AG10803 (cell line): Measurements from ENCODE around the gene KIF26A.

Experiments used
- DNase-seq: peaks from one replicate; pipeline ENCODE4 v3.0.0; 2010; ENCODE audit warnings: low read depth
- H3K4me3 ChIP-seq: 2 replicates; pipeline ENCODE4 v1.5.1; 2011; ENCODE audit warnings: mild to moderate bottlenecking, low read length, control low read depth
- TF ChIP-seq, protein P1 (sequence below): conservative IDR thresholded peaks from 2 replicates; pipeline ENCODE4 v1.5.1; 2011; ENCODE audit warnings: mild to moderate bottlenecking, low read length, control low read depth, inconsistent platforms

Gene KIF26A

DNA sequence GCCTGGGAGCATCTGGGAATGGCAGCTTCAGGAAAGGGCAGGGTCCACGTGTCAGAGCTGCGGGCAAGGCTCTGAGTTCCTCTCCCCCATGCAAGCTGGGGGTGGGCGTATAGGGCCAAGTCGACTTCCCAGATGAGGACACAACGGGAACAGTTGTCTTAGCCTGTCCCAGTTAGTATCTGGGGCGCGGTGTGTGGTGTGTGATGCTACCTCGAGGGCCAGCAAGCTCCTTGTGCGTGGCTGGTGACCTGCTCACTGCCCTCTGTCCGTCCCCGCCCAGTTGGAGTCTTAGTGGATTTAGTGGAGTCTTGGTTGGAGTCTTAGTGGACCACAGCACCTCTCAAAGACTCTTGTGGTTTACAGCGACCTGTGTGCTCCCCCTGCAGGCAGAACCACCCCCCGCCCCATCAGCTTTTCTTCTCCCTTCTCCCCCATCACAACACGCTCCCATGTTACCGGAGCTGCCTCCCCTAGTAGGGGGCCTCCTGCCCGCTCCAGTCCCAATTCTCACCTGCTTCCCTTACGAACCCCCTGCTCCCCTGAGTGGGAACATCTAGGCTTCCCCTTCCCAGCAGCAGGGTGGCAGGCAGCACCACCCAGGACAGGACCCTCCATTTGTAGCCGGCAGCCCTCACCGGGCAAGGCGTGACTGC lies 44.2 kb upstream of the KIF26A start:
- no peak for DNase-seq
- no peak overlapping the region for H3K4me3 ChIP-seq
- TF ChIP-seq, protein P1, sequence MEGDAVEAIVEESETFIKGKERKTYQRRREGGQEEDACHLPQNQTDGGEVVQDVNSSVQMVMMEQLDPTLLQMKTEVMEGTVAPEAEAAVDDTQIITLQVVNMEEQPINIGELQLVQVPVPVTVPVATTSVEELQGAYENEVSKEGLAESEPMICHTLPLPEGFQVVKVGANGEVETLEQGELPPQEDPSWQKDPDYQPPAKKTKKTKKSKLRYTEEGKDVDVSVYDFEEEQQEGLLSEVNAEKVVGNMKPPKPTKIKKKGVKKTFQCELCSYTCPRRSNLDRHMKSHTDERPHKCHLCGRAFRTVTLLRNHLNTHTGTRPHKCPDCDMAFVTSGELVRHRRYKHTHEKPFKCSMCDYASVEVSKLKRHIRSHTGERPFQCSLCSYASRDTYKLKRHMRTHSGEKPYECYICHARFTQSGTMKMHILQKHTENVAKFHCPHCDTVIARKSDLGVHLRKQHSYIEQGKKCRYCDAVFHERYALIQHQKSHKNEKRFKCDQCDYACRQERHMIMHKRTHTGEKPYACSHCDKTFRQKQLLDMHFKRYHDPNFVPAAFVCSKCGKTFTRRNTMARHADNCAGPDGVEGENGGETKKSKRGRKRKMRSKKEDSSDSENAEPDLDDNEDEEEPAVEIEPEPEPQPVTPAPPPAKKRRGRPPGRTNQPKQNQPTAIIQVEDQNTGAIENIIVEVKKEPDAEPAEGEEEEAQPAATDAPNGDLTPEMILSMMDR = no peak

DNA sequence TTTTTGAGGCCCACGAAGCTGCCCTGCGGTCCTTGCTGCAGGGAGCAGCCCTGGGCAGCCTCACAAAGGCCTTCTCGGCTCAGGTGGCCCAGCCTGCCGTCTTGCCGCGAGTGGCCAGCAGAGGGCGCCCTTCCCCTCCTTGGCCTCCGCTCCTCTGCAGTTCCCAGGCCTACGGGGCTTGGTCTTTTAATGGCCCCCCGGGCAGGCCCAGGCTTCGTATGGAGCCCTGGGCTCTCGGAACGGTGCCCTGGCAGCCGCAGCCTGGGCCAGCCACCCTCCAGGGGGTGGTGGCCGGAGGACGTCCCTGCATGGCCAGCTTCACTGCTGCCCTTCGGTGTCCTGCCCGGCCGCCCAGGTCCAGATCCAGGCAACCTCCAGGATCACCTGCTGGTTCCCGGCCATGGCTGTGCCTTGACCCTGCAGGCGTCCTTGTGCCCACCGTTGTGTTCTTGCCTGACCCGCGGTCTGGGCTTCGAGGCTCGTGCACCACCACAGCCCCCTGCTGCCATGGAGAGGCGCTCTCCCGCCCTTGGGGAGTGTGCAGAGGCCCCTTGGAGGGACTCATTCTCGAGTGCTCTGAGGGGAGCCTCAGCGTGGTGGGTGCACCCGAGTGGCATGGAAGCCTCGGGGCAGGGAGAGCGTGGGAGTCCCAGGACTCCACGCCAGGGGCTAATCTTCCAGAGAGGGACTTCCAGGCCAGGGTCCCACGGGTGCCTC lies 43.5 kb upstream of the KIF26A start:
- peak; percentile 18 for DNase-seq
- TF ChIP-seq, protein P1 = peak; percentile 69
- H3K4me3 ChIP-seq = no peak overlapping the region

DNA sequence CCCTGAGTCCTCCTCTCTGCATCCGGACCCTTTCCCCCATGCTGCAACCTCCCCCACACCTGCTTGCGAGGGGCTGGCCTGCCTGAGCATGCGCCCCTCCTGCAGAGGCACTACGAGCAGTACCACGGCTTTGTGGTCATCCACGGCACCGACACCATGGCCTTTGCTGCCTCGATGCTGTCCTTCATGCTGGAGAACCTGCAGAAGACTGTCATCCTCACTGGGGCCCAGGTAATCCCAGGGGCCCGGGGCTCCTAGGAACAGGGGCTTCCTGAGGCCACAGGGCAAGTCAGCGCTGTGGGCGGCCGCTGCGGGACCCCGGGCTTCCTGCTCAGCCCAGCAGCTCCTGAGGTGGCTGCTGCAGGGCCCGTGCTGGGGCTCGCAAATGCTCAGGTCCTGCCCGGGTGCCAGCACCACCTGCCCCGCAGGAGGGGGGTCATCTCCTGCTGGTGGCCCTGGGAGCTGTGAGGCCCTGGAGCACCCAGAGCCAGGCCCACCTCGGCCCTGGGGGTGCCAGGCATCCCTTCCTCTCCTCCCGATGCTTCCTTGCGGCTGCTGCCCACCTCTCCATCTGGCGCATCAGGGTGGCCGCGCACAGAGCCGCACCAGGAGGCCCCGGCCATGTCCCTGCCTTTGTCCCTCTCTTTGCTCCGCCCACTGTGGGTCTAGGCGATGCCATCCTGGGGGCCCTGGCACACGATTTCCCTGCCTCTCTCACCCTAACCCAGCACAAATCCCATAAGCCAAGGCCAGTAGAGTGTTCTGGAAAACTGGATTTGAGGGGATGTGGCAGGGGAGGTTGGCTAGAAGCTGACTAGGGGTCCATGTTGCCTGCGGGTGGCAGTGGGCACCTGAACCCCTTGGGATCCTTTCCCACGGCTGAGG lies 42.7 kb upstream of the KIF26A start:
- no peak overlapping the region for H3K4me3 ChIP-seq
- no peak for DNase-seq
- TF ChIP-seq, protein P1 = no peak

DNA sequence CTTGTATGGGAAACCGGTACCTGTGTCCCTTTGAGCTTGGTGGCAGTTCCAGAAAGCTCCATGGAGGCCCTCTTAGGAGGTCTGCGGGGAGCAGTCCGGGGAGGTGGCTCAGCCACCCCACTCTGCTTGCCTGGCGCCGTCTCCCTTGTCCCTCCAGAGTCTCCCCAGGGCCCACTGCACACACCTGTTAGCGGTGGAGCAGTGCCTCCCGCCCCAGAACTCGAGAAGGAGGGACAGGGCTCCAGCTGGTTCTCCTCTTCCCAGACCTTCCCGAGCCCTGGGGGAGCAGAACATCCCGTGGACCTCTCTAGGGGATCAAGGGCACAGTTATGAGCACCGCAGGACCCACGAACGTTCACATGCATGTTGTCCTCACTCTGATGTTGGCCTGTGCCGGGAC lies 42.1 kb upstream of the KIF26A start:
- no peak for DNase-seq
- TF ChIP-seq, protein P1 = no peak
- no peak overlapping the region for H3K4me3 ChIP-seq

DNA sequence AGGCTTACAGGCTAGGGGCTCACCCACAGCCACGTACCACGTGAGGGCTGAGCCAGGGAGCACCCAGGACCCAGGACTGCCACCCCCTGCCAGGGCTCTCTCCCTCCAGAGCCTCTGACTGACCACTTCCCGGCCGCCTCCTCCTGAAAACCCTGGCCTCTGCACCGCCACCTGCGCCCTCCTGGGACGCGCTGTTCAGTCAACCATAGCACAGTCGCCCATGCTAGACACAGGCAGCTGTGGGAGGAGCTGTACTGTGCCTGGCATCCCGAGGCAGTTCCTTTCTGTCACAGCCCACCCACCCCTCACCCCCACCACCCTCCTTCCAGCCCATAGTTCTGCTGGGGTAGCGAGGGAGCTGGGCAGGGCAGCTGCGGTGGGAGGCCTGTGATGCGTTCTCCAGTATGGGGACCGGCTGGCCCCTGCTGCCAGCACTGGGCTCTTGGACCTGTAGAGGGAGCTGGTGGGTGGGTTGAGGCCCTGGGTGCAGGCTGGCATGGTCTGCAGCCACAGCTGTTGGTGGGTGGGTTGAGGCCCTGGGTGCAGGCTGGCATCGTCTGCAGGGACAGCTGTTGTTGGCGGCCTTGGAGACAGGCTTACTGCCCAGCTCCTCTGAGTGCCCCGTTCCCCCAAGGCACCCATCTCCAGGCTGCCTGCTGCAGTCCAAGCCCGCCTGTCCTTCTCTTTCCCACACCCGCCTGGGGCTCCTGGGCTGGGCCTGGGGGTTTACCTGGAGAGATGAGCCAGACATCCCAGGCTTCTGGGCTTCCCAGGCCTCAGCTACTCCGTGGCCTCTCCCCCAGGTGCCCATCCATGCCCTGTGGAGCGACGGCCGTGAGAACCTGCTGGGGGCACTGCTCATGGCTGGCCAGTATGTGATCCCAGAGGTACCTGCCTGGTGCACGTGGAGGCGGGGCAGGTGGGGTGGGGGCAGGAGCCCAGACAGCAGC lies 41.4 kb upstream of the KIF26A start:
- H3K4me3 ChIP-seq = no peak overlapping the region
- no peak for DNase-seq
- TF ChIP-seq, protein P1 = no peak

DNA sequence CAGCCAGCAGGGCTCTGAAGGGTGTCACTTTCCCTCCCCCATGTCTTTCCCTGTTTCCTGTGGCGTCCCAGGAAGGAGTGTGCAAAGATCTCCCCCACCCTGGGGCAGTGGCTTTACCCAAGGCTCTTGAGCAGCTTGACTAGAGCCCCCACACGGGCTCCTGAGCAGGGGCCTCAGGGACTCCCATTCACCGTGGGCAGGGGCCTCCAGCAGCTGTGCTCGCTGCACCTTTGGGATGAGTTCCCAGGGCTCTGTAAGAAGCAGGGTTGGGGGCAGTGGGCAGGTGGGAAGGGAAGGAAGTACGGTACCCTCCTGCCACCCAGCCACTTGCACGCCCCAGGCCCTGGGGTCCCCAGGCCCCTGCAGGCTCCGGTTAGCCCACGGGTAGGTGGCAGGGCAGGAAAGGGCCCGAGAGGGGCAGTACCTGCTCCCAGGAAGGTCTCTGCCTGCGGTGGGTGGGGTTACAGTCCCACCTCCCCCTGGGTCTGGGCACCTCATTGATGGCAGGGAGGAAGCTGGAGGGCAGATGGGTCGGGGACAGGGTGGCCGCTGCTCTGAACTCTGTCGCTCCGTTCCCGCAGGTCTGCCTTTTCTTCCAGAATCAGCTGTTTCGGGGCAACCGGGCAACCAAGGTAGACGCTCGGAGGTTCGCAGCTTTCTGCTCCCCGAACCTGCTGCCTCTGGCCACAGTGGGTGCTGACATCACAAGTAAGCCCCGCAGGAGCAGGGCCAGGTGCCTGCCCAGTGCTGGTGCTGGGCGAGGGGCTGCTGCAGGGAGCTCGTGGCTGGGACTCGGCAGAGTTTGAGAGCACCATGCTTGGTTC lies 39.9 kb upstream of the KIF26A start:
- TF ChIP-seq, protein P1 = no peak
- no peak for DNase-seq

More for the DNA sequence above, 39.9 kb upstream of the KIF26A start:
- no peak overlapping the region for H3K4me3 ChIP-seq
